IPS DF 6.9 (cell line): Measurements from ENCODE around the gene SLC35E2B.
"Not testable (repeated sequence)": the region's sequence is repeated elsewhere in the genome, so short reads cannot be mapped to it uniquely, and the experiment has no call there.

Source experiments
- DNase-seq: peaks from one replicate; pipeline ENCODE4 v3.0.0-alpha.2; 2013; ENCODE audit warnings: low read depth, low spot score
- H3K27ac ChIP-seq: one replicate; pipeline ENCODE4 v1.5.1; 2013; ENCODE audit warnings: low read length, control low read depth
- H3K27me3 ChIP-seq: 2 replicates; pipeline ENCODE4 v1.6.1; 2013; ENCODE audit warnings: mild to moderate bottlenecking, low read length; ENCODE audit not compliant: control insufficient read depth, insufficient read depth
- H3K36me3 ChIP-seq: 2 replicates; pipeline ENCODE4 v1.6.1; 2013; ENCODE audit warnings: low read length; ENCODE audit not compliant: control insufficient read depth, insufficient read depth
- H3K4me1 ChIP-seq: 2 replicates; pipeline ENCODE4 v1.6.1; 2013; ENCODE audit warnings: low read length; ENCODE audit not compliant: control insufficient read depth, insufficient read depth
- H3K4me3 ChIP-seq: 2 replicates; pipeline ENCODE4 v1.5.1; 2013; ENCODE audit warnings: mild to moderate bottlenecking, low read length
- H3K9me3 ChIP-seq: 2 replicates; pipeline ENCODE4 v1.6.1; 2013; ENCODE audit warnings: low read length, inconsistent platforms; ENCODE audit not compliant: control insufficient read depth, insufficient read depth
- WGBS: extraction: QIAGEN DNeasy Blood & Tissue Kit; methylation state at CpG from one replicate; pipeline ENCODE4 v1.1.7; 2013; ENCODE audit warnings: mixed read lengths, missing lambda C conversion rate; ENCODE audit not compliant: insufficient read length, insufficient coverage; 5-methylcytosine and 5-hydroxymethylcytosine counted together

Gene SLC35E2B

GRCh38 chr1:1692714-1693647 lies at the start of gene SLC35E2B:
Gene SLC35E2B (minus strand): TSS chr1:1692795. CDS start chr1:1676699, 16,096 bp downstream.
- H3K27me3 ChIP-seq, H3K27ac ChIP-seq, H3K9me3 ChIP-seq, H3K36me3 ChIP-seq, DNase-seq, H3K4me1 ChIP-seq: not testable (repeated sequence)
- H3K4me3 ChIP-seq: peak within 1 kb of the TSS; percentile 53; the same call in 1 of the 2 replicates
- WGBS: no CpG with 5 or more reads among the region's 98 CpGs

DNA sequence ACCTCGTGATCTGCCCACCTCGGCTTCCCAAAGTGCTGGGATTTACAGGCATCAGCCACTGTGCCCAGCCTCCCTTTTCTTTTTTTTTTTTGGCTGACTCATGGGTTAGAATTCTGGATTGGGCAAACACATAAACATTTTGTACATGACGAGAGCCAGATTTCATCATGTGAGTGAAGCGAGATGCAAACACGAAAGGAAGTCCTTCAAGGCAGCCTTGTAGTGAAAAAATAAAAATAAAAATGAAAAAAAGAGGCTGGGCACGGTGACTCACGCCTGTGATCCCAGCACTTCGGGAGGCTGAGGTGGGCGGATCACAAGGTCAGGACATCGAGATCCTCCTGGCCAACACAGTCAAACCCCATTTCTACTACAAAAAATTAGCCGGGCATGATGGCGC lies 48.4 kb upstream of the SLC35E2B start:
- not testable (repeated sequence) for H3K4me1 ChIP-seq, H3K36me3 ChIP-seq, H3K27ac ChIP-seq, H3K27me3 ChIP-seq, DNase-seq, H3K4me3 ChIP-seq, H3K9me3 ChIP-seq
- no CpG with 5 or more reads among the region's 12 CpGs for WGBS

DNA sequence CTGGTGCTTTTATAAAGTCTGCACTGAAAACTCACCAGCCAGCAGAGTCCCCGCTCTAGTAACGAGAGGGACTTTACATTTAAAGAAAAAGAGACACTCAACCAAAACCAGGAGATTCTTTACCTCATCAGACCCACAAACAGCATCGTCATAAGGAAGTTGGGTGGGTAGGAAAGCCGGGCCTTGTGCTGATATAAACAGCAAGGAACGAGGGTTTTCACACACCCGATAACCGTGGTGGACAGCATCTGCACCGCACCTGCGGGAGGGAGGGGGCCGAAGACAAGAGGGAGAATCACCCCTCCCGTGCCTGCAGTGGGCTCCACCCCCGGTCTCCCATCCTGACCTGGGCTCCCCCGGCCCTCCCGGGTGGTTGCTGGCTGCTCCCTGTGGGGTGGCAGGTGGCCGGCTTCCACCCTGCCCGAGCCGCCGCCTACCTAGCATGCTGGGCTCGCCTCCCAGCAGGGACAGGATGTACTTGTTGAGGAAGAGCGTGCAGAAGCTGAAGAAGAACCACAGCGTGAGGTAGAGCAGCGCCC lies 46.3 kb upstream of the SLC35E2B start:
- H3K36me3 ChIP-seq, H3K4me3 ChIP-seq, H3K4me1 ChIP-seq, H3K9me3 ChIP-seq, DNase-seq, H3K27ac ChIP-seq, H3K27me3 ChIP-seq: not testable (repeated sequence)
- WGBS: no CpG with 5 or more reads among the region's 22 CpGs

DNA sequence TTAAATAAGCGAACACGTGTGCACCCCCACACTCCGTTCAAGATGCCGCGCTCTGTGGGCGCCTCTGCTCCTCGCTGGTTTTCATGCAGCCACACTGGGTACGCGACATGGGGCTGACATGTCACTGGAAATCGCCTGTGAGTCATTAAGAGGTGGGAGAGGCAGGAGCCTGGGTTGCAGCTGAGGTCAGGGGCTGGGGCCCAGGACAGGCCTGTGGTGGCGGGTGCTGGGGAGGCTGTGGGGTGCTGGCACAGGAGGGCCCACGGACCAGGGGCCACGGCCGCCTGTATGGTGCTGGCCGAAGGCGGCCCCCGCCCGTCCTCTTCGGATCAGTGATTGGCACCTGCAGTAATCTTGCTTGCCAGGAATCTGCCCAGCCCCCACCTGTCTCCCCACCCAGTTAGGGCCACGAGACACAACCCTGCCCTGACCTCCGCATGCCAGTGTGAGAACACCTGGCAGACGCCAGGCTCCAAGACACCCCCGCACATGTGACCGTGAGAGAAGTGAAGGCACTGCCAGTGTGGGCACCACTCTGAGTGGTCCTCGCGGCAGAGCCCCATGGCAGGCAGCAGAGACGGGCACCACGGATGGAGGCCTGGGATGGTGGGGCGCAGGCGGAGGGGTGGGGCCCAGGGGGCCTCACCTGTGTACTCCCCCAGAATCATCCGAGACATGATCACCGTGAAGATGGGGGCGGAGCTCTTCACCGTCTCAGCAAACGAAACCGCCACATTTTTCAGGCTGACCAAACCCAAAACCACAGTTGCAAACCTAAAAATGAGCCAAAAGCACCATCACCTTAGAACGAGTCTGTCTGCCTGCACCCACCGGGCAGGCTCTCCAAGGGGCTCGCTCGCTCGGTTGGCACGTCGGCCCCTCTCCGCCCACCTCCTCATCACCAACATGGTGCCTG lies 45.3 kb upstream of the SLC35E2B start:
- H3K9me3 ChIP-seq, DNase-seq, H3K27ac ChIP-seq, H3K36me3 ChIP-seq, H3K27me3 ChIP-seq, H3K4me3 ChIP-seq, H3K4me1 ChIP-seq: not testable (repeated sequence)
- WGBS: no CpG with 5 or more reads among the region's 44 CpGs

DNA sequence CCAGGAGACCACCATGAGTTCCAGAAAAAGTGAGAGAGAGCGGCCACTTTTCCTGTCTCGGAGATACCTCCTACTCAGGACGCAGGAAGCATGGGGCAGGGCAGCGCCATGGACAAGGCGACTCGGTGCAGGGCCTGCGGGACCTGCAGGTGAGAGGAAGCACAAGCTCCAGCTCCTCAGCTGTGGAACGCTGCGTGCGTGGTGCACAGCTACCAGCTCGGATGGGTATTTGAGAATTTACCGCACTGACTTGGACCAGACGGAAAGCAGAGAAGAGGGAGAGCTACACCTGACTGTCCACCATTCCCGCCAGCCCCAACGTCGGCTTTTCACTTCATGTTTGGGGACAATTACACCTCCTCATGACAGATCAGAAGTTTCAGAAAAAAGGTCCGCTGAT lies 39.8 kb upstream of the SLC35E2B start:
- Histone ChIP-seq H3K4me1 (no peaks in the 10 kb centered on the region), H3K27ac (no peak overlapping the region), H3K4me3 (no peak overlapping the region), H3K36me3 (peaks cover 12% of the 10 kb centered on the region), H3K27me3 (no peaks in the 10 kb centered on the region), H3K9me3 (no peaks in the 10 kb centered on the region)
- DNase-seq: no peak
- no CpG with 5 or more reads among the region's 17 CpGs for WGBS

GRCh38 chr1:1730870-1731269 lies 38.3 kb upstream of the SLC35E2B start:
- Histone ChIP-seq H3K4me1 (no peaks in the 10 kb centered on the region), H3K27me3 (no peaks in the 10 kb centered on the region), H3K27ac (no peak overlapping the region), H3K36me3 (peaks cover 12% of the 10 kb centered on the region), H3K9me3 (no peaks in the 10 kb centered on the region), H3K4me3 (no peak overlapping the region)
- WGBS: no CpG with 5 or more reads among the region's 17 CpGs
- no peak for DNase-seq

- not testable (repeated sequence) for H3K4me3 ChIP-seq, H3K4me1 ChIP-seq, H3K9me3 ChIP-seq, H3K27me3 ChIP-seq, DNase-seq, H3K27ac ChIP-seq
- H3K36me3 ChIP-seq: peaks cover 12% of the 10 kb centered on the region
- WGBS: no CpG with 5 or more reads among the region's 13 CpGs
Measured at GRCh38 chr1:1730230-1730629, 37.6 kb upstream of the SLC35E2B start.

DNA sequence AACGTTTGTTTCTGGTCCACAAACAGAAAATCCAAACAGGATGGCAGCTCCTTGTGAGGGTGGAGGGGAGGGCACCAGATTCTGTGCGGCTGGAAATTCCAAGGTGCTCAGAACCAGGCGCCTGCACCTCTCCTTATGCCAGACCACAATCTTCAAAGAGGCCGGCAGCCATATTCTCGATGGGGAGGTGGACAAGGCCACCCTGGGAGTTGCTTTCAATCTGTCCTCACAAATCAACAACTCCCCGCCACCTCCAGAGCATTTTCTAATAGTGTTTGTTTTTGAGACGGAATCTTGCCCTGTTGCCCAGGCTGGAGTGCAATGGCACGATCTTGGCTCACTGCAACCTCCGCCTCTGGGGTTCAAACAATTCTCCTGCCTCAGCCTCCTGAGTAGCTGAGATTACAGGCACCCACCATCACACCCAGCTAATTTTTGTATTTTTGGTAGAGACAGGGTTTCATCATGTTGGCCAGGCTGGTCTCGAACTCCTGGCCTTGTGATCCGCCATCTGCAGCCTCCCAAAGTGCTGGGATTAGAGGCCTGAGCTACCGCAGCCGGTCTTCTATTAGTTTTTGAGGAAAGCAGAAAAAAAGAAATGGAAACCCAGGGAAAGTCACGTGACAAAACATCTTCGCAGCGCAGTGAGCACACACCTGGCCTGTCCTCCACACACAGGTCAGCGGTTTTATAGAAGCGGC lies 36.7 kb upstream of the SLC35E2B start:
- not testable (repeated sequence) for H3K27me3 ChIP-seq, H3K27ac ChIP-seq, H3K4me1 ChIP-seq, H3K4me3 ChIP-seq, DNase-seq, H3K9me3 ChIP-seq
- peaks cover 12% of the 10 kb centered on the region for H3K36me3 ChIP-seq
- no CpG with 5 or more reads among the region's 18 CpGs for WGBS

- H3K9me3 ChIP-seq, H3K27ac ChIP-seq: not testable (repeated sequence)
Measured at GRCh38 chr1:1728308-1729005, 35.9 kb upstream of the SLC35E2B start.

More at GRCh38 chr1:1728308-1729005, 35.9 kb upstream of the SLC35E2B start:
- WGBS: no CpG with 5 or more reads among the region's 14 CpGs
- not testable (repeated sequence) for H3K27me3 ChIP-seq, H3K4me3 ChIP-seq, DNase-seq, H3K4me1 ChIP-seq
- peaks cover 12% of the 10 kb centered on the region for H3K36me3 ChIP-seq
